Measurements from ENCODE around the gene NEMP2.

- no peak for TF ChIP-seq CTCF (IDR thresholded peaks at IDR 0.05)
- no peak for TF ChIP-seq POLR2A (IDR thresholded peaks at IDR 0.05)
These were observed 15.6 kb upstream of the NEMP2 start for GRCh38 chr2:190550137-190550536.

Data from thyroid gland (tissue), 4 donors.